Thyroid gland (tissue), 4 donors: ENCODE data around the gene DLL1.

Experiments used
- CTCF ChIP-seq, 6 experiments: fragments of 200-600 bp in 3 of 6; fragments of 450-650 bp in 3 of 6; sonication (generic) in 3 of 6; IDR thresholded peaks; one replicate each; pipeline ENCODE4 v1.5.1; 2016 to 2019; ENCODE audit warnings: antibody characterized with exemption in 6 of 6, mild to moderate bottlenecking in 2 of 6, inconsistent platforms in 1 of 6, moderate library complexity in 1 of 6
- POLR2A ChIP-seq, 2 donors: fragments of 450-650 bp; IDR thresholded peaks; one replicate each; pipeline ENCODE4 v1.6.1; 2017; ENCODE audit warnings: antibody characterized with exemption in 2 of 2, mild to moderate bottlenecking in 2 of 2, moderate library complexity in 1 of 2

- no peak for TF ChIP-seq CTCF (IDR thresholded peaks at IDR 0.05)
- no peak for TF ChIP-seq POLR2A (IDR thresholded peaks at IDR 0.05)
These were observed 26.8 kb downstream of the DLL1 start for GRCh38 chr6:170264086-170264485.
